MM.1S (cell line): Measurements from ENCODE around the gene RIN1.

Experiments used
- CTCF ChIP-seq: fragments of 300-600 bp; sonication (generic); IDR thresholded peaks from 2 replicates; pipeline ENCODE4 v1.5.1; 2016; ENCODE audit warnings: antibody characterized with exemption, low read length, mixed read lengths
- EZH2phosphoT487 ChIP-seq: fragments of 300-600 bp; sonication (generic); IDR thresholded peaks from 2 replicates; pipeline ENCODE4 v1.6.1; 2018; ENCODE audit warnings: antibody characterized with exemption, low read length

GRCh38 chr11:66365166-66365565, 28.9 kb upstream of the RIN1 start:
- TF ChIP-seq EZH2phosphoT487, result no peak
- TF ChIP-seq CTCF, result no peak
